IPS-20b (cell line): ENCODE measurements around the gene ADCY5.

Experiments used
- H3K27ac ChIP-seq: one replicate; pipeline ENCODE4 v1.5.1; 2013; ENCODE audit warnings: low read length
- H3K27me3 ChIP-seq: 2 replicates; pipeline ENCODE4 v1.6.1; 2013; ENCODE audit warnings: mild to moderate bottlenecking, low read length, inconsistent platforms; ENCODE audit not compliant: insufficient read depth
- H3K36me3 ChIP-seq: 2 replicates; pipeline ENCODE4 v1.6.1; 2013; ENCODE audit warnings: low read depth, mild to moderate bottlenecking, inconsistent platforms, low read length, moderate library complexity; ENCODE audit not compliant: insufficient read depth
- H3K4me1 ChIP-seq: 2 replicates; pipeline ENCODE4 v1.6.1; 2013; ENCODE audit warnings: mild to moderate bottlenecking, control low read depth, inconsistent platforms, low read length, moderate library complexity; ENCODE audit not compliant: insufficient read depth
- H3K4me3 ChIP-seq: 2 replicates; pipeline ENCODE4 v1.5.1; 2013; ENCODE audit warnings: mild to moderate bottlenecking, low read length, inconsistent platforms
- H3K9ac ChIP-seq: 2 replicates; pipeline ENCODE4 v1.6.1; 2013; ENCODE audit warnings: low read depth, mild to moderate bottlenecking, inconsistent platforms, low read length, moderate library complexity
- H3K9me3 ChIP-seq: 2 replicates; pipeline ENCODE4 v1.6.1; 2013; ENCODE audit warnings: mild to moderate bottlenecking, low read depth, low read length, inconsistent platforms; ENCODE audit not compliant: insufficient read depth

ADCY5 gene

DNA sequence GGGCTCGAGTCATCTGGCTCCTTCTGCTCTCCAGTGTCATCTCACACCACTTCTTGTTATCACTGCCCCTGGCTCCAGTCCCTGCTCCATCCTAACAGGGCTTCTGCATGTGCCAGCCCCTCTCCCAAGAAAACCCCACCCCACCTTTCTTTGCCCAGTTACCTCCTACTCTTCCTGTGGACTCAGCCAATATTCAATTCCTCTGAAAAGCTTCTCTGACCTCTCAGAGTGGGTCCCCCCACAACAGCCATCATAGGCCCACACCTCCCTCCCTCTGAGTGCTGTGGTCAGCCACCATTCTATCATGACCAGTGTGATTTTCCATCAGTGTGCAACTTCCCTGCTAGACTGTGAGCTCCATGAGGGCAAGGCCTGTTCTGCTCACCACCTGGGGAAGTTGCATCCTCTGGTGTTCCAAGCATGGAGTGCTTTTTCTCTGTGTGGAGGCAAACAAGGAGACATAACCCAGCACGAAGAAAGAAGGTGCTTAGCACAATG lies 71.6 kb downstream of the ADCY5 start:
- no peak overlapping the region for H3K4me3 ChIP-seq
- H3K9ac ChIP-seq, result no peak overlapping the region
- H3K9me3 ChIP-seq, result no peaks in the 10 kb centered on the region
- H3K27me3 ChIP-seq, result no peaks in the 10 kb centered on the region
- no peaks in the 10 kb centered on the region for H3K4me1 ChIP-seq
- H3K36me3 ChIP-seq, result no peaks in the 10 kb centered on the region
- H3K27ac ChIP-seq, result no peak overlapping the region

DNA sequence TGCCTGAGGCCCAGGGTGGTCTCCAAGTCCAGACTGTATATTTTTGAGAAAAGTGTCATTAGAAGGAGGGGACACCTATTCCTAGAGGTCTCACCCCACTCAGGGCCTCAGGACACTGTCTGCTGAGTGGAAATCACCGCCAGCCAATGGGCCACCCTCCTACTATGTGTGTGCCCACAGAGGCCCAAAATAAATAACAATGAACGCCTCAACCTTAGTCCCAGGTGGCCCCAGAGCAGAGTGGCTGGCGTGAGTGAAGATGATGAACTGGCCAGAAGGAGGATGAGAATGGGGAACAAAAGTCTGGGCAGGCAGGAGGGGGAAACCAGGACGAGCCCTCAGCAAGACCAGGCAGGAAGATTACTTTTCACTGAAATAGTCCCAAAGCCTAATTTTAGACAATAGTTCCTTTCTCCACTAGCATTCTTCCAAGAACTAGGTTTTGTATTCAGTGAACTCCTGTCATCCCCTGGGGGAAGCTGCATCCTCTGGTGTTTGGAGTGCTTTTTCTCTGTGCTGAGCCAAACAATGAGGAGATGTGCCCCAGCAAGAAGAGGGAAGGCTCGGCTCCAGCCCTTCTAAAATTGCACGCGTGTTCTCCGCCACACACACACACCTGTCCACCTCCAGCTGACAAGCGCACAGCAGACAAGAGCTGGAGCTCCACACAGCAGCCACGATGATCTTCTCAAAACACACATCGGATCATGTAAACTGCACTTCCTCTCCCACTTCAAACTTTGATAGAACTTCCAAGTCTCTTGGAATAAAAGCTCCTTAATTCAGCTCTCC lies 72.2 kb downstream of the ADCY5 start:
- Histone ChIP-seq H3K4me1 (no peaks in the 10 kb centered on the region), H3K9ac (no peak overlapping the region), H3K27ac (no peak overlapping the region), H3K9me3 (no peaks in the 10 kb centered on the region), H3K4me3 (no peak overlapping the region), H3K36me3 (no peaks in the 10 kb centered on the region), H3K27me3 (no peaks in the 10 kb centered on the region)

DNA sequence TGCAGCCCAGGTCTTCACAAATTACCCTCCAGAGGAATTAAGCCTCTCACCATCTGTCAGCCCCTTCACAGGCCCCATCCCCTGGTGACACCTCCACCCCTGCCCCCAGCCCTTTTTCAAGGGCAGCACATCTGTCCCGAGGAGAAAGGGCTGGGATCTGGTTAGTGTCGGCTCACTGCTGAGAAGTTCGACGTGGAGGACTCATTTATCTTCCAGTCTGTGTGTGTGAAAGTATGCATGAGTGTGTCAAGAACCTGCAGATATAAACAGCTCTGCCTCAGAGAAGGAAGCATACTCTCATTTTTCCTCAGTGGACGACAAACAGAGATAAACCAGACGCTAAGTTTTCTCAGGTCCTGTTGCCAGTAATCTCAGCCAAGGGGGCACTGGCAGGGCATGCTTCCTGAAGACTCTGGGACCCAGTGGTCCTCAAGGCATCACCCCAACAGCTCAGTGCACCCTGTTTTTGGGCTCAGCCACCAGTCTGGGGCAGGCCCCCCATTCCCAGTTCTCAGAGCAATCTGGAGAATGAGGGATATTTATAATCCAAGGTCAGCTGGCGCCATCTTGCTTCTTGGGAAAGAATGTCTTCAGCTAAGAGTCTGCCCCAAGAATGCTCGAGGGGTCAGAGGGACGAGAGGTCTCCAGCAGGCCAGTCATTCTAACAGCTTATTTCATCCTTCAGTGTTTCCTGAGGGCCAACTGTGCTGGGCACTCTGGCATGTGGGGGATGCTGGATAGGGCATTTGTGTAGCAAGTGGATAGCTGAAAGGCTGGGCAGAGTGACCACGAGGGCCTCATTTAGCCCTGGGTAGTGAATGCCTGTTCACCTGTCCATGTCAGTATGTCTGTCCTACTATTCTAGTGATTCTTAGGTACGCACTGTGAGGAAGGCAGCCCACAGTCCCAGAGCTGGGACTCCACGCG lies 73.6 kb downstream of the ADCY5 start:
- no peak overlapping the region for H3K27ac ChIP-seq
- no peaks in the 10 kb centered on the region for H3K9me3 ChIP-seq
- no peaks in the 10 kb centered on the region for H3K4me1 ChIP-seq
- no peaks in the 10 kb centered on the region for H3K36me3 ChIP-seq
- no peak overlapping the region for H3K9ac ChIP-seq
- H3K4me3 ChIP-seq, result no peak overlapping the region
- H3K27me3 ChIP-seq, result no peaks in the 10 kb centered on the region

DNA sequence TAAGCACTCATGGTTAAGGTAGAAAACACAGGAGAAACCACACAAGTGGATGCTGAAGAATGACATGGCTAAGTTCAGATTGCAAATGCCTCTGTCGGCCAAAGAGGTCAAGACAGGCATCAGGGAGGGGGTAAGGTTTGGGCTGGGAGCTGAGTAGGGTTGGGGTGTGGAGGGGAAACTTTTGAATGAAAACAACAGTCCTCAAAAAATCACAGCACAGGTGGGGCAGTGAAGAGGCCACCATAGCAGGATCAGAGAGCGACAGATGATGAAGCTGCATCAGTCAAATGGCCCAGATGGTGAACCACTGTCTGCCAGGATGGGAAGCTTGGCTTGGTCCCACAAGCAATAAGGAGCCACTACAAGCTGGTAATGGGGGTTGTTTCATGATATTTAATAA lies 74.9 kb downstream of the ADCY5 start:
- Histone ChIP-seq H3K4me1 (no peaks in the 10 kb centered on the region), H3K36me3 (no peaks in the 10 kb centered on the region), H3K9me3 (no peaks in the 10 kb centered on the region), H3K9ac (no peak overlapping the region), H3K27me3 (no peaks in the 10 kb centered on the region), H3K27ac (no peak overlapping the region), H3K4me3 (no peak overlapping the region)

DNA sequence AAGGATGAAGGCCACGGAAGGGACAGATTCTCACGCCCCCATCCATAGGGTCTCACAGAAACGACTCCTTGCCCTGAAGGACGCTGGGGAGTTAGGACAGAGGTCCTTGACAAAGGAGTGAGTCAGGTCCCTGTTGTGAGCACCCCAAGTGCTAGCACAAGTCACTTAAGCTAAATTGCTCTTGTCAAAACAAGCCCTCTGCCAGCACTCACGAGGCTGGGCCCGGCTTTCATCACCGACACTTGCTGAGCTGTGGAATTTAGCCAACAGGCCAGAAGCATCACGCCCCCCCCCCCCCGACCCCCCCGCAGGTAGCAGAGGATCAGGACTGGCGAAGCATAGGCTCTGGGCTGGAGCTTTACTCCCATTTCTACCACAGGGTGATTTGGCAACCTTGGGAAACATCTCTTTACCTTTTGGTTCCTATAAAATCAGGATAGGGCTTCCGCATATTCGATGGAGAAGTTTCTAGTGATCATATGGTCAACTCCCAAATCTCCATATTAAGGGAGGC lies 75.4 kb downstream of the ADCY5 start:
- H3K36me3 ChIP-seq, result no peaks in the 10 kb centered on the region
- H3K4me1 ChIP-seq, result no peaks in the 10 kb centered on the region
- H3K27ac ChIP-seq, result no peak overlapping the region
- no peak overlapping the region for H3K4me3 ChIP-seq
- no peaks in the 10 kb centered on the region for H3K27me3 ChIP-seq
- H3K9me3 ChIP-seq, result no peaks in the 10 kb centered on the region
- no peak overlapping the region for H3K9ac ChIP-seq

DNA sequence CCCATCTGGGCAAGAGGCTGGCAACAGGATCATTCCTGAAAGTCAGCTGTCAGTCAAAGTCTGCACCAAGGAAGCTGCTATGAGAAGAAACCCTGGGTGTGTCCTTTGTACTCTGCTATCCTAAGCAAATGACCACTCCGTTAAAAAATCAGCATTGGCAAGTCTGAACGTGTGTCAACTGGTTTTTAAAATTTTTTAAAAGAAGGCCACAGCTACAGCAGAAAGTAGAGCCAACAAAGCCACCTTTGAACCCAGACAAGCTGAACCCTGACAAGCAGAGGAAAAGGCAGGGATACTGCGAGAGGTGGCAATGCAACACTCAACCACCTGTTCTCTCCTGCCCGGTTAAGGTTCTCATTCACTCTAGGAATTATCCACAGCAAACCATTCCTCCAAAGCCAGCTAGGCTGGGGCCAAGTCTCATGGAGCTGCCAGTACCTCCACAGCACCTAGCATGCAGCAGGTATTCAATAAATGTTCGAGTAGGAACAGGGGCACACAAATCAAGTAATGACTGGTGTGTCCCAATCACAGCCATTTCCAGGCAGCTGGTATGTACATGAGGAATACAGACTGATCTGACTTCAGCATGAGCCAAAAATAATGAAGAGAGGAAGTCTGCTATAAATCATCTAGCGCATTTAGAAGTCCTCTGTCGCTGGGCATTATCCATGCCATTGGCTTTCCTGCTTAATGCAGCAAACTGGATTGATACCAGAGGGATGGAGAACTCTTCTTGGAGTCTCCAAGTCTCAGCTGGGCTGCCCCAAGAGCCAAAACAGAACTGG lies 76.0 kb downstream of the ADCY5 start:
- H3K9ac ChIP-seq, result no peak overlapping the region
- H3K4me1 ChIP-seq, result no peaks in the 10 kb centered on the region
- no peaks in the 10 kb centered on the region for H3K9me3 ChIP-seq
- no peak overlapping the region for H3K27ac ChIP-seq
- H3K27me3 ChIP-seq, result no peaks in the 10 kb centered on the region
- H3K4me3 ChIP-seq, result no peak overlapping the region
- H3K36me3 ChIP-seq, result no peaks in the 10 kb centered on the region

DNA sequence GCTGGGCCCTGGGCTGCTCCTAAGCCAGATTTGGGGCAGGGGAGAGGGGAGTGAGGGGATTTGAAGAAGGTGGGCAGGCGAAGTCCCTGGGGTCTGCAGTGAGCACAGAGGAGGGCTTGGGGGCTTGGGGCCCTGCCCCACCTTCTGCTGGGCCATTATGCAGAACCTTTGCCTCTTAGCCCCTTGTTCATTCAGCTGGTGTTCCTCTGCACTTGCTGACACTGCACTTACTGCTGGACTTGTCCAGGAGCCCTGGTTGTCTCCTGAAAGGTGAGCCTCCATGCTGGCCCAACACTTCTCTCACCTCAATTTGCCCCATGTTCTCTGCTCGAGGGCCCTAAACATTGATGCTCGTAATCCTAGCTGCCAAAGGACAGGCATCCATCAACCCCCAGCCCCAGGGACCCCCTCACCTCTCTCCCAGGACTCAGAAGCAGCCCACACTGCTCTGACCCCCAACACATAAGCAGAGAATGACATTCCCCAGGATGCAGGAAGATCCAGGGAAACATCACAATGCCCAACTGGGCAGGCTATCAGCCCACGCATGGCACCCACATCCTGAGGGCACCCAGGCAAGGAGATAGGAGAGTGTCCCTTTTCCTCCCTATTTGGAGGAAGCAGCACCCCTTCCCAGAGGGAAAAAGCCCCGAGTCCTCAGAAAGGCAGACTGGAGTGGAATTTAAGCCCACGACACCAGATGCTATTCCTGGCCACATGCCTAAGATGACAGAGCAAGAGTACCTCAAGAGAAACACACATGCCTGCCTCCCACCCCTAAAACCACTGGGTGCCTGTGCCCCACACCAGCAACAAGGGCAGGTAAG lies 76.8 kb downstream of the ADCY5 start:
- Histone ChIP-seq H3K4me3 (no peak overlapping the region), H3K9ac (no peak overlapping the region), H3K9me3 (no peaks in the 10 kb centered on the region), H3K36me3 (no peaks in the 10 kb centered on the region), H3K4me1 (no peaks in the 10 kb centered on the region), H3K27ac (no peak overlapping the region), H3K27me3 (no peaks in the 10 kb centered on the region)

DNA sequence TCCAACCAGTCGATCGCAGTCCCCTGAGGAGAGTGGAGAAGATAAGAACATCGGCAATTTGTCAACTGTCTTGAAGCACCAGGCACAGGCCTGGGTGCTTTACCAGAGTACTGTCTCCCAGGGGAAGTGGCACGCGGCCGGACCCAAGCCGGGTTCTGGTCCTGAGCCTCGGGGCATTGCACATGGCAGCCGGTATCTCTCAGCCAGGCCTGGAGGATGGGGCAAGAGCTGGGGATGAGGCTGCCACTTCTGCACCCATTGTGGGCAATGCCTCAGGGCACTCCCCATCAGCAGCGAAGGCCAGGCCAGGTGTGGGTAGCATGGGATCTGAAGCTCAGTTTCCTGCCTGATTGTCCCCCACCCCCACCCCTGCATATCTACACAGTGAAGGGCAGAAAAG lies 77.5 kb downstream of the ADCY5 start:
- H3K27me3 ChIP-seq, result no peaks in the 10 kb centered on the region

DNA sequence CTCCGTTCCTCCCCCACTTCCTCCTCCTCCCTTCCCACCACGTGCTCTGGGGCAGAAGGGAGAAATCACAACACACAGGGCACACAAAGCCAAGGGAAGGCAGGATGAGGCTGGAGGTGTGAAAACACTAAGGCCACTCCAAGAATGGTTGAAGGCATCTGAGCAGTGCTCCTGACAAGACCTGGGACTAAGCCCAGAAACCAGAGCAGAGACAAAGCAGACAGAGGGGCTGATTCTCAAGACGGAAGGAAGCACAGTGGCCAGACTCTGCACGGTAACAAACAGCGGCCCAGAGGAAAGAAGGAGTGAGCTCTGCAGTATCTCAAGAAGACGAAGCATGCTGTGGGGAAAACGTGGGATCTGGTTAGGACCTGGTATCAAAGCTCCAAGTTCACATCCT lies 78.1 kb downstream of the ADCY5 start:
- Histone ChIP-seq H3K4me1 (no peaks in the 10 kb centered on the region), H3K36me3 (no peaks in the 10 kb centered on the region), H3K27ac (no peak overlapping the region), H3K9ac (no peak overlapping the region), H3K9me3 (no peaks in the 10 kb centered on the region), H3K27me3 (no peaks in the 10 kb centered on the region), H3K4me3 (no peak overlapping the region)

More for the DNA sequence above, 77.5 kb downstream of the ADCY5 start:
- no peaks in the 10 kb centered on the region for H3K4me1 ChIP-seq
- H3K4me3 ChIP-seq, result no peak overlapping the region
- H3K9me3 ChIP-seq, result no peaks in the 10 kb centered on the region
- no peaks in the 10 kb centered on the region for H3K36me3 ChIP-seq
- no peak overlapping the region for H3K9ac ChIP-seq
- no peak overlapping the region for H3K27ac ChIP-seq

DNA sequence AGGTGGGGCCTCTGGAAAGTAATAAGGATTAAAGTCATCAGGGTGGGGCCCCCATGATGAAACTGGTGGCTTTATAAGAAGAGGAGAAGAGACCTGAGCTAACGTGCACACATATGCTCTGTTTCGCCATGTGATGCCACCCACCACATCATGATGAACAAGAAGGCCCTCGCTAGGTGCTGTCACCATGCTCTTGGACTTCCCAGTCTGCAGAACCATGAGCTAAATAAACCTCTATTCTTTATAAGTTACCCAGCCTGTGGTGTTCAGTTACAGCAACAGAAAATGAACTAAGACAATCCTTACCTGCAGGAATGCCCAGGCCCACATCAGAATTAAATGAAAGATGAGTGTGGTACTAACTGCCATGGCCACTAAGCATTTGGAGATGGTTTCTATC lies 79.8 kb downstream of the ADCY5 start:
- Histone ChIP-seq H3K9ac (no peak overlapping the region), H3K36me3 (no peaks in the 10 kb centered on the region), H3K27me3 (no peaks in the 10 kb centered on the region), H3K27ac (no peak overlapping the region), H3K4me1 (no peaks in the 10 kb centered on the region), H3K9me3 (no peaks in the 10 kb centered on the region), H3K4me3 (no peak overlapping the region)
